AG08396 (cell line): ENCODE results near the gene PRR23C.
"Not testable (repeated sequence)": the region's sequence is repeated elsewhere in the genome, so short reads cannot be mapped to it uniquely, and the experiment has no call there.

Source experiments
- DNase-seq: peaks from one replicate; pipeline ENCODE4 v3.0.0; 2012; ENCODE audit warnings: low spot score, mixed read lengths

The PRR23C gene

DNA sequence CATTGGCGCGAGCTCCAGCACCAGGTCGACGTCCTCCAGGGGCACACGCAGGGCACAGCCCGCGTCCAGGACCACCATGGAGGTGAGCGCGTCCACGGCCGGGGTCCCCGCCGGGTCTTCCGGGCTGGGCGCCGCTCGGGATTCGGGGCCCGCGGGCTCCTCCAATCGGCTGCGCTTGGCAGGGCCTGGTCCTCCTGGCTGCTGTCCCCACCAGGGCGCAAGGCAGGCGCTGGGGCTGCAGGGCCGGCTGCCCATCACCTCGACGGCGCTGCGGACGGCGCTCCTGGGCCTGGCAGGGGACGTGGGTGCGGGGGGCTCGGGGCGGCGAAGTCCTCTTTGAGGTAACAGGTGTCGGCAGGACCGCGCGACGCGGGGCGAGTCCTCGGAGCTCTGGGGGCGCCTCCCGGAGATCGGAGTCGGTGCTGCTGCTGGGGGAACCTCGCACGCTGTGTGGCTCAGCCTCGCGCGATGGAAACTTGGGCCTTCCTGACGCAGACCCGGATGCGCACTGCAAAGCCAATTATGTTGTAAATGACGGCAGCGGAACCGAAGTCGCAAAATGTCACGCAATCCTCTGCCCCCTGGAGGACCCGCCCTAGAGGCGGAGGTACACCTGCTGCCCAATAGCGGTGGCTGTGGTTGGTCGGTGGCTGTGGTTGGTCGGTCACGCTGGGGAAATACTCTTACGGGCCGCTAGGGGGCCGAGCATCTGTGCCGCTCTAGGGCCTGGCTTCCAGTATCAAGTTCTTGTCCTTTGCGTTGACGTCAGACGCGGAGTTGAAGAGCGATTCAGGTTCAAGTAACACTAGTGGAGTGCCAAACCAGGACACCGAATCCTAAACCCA is at the start of gene PRR23C:
TSS of gene PRR23C (minus strand) at position 527 of the 845 bp plus-strand sequence. CDS start at position 255, 272 bp downstream.
- no peak for DNase-seq

DNA sequence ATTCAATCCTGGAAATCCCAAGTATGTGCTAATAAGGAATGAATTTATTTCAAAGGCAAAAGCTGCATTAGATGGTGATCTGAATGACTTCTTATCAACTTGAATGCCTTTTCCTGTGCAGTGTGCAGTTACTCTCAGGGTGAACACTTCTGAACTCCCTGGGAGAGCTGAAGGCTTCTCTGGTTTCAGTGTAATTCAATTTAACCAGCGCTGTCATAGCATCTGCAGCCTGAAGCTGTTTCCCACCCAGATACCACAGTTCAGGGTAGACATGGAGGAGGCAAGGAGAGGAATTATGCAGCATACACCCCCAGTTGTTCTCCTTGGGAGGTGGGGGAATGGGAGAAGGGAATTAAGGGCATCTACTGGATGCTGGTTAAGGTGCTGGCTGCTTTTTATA is 49.1 kb upstream of the PRR23C start:
- no peak for DNase-seq

DNA sequence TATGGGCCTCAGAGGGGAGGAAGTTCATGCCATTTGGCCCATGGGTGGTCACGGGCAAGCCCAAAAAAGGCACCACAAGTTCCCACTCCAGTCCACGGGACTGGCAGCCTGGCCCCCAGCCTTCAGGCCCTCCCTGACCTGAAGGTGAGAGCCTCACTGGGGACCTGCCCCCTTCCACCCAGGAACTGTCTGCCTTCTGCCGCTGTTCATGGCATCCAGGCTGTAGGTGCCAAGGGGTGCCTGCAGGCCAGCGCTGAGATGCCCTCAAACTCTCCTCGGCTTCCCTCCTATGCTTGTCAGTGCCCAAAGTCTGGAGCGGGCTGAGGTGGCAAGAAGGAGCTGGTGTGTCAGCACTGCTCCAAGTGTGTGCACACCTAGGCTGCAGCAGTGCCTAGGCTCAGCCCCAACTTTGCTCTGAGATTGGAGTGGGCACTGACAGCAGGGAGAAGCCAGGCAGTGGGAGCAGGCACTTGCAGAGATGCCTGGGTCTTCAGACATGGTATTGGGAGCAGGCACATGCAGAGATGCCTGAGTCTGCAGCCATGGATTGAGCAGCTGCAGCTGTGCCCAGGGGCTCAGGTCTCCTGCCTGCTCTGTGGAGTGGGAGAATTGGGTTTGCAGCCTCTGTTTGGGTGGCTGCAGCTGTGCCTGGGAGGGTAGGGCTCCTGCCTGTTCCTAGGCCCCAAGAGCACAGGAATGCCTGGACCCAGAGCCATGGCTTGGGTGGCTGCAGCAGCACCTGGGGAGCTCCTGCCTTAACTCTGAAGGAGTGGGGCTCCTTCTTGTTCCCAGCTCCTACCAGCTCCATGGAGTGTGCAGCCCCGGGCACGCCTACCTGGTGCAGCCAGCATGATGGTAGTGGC is 44.0 kb upstream of the PRR23C start:
- DNase-seq: no peak

DNA sequence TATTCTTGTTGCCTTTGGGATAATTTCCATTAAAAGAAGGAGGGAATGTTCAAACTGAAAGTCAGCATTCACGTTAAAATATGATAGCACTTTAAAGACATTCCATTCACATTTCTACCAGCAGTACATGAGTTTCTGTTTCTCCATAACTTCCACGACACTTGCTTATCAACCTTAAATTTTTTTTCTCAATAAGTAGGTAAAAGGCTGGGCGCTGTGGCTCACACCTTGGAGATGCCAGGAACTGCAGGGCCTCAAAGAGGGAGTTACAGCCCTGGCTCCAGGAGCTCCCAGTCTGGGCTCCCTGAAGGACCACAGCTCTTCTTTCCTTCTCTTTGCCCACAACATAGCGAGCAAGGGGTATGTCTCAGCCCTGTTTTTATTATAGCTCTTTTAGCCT is 42.9 kb upstream of the PRR23C start:
- no peak for DNase-seq

DNA sequence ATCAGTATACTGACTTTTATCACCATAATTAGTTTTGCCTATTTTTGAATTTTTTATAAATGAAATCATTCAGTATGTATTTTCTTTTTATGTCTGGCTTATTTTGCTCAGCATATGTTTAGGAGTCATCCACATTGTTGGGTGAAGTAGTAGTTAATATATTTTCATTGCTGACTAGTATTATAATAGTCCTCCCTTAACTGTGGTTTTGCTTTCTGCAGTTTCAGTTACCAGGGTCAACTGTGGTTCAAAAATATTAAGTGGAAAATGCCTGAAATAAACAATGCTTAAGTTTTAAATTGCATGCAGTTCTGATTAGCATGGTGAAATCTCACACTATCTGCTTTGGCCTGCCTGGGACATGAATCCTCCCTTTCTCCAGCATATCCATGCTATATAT is 39.5 kb upstream of the PRR23C start:
- no peak for DNase-seq

DNA sequence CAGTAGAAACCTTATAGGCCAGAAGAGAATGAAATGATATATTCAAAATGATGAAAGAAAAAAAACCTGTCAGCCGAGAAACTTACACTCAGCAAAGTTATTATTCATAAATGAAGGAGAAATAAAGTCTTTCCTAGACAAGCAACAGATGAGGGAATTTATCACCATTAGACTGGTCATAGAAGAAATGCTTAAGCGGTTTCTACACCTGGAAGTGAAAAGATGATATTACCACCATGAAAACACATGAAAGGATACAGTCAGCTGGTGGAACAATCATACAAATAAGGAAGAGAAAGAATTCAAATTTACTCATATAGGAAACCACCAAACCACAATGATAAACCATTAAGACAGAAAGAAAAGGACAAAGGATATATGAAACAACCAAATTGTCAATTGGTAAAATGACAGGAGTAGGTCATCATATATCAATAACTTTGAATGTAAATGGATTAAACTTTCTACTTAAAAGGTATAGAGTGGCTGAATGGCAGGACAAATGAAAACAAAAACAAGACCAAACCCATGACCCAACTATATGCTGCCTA is 29.9 kb upstream of the PRR23C start:
- no peak for DNase-seq

DNA sequence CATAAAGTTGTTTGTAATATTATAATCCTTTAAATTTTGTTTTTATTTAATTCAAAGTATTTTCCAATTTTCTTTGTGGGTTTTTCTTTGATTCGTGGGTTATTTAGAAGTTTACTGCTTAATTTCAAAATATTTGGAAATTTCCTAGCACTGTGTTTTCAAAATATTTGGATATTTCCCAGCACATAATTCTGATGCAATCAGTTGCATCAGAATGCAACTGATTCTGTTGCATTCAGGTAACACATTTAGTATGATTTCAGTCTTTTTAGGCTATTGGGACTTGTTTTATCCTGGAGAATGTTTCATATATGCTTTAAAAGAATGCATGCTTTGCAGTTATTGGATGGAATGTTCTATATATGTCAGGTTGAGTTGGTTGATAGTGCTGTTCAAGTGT is 18.2 kb upstream of the PRR23C start:
- no peak for DNase-seq

DNA sequence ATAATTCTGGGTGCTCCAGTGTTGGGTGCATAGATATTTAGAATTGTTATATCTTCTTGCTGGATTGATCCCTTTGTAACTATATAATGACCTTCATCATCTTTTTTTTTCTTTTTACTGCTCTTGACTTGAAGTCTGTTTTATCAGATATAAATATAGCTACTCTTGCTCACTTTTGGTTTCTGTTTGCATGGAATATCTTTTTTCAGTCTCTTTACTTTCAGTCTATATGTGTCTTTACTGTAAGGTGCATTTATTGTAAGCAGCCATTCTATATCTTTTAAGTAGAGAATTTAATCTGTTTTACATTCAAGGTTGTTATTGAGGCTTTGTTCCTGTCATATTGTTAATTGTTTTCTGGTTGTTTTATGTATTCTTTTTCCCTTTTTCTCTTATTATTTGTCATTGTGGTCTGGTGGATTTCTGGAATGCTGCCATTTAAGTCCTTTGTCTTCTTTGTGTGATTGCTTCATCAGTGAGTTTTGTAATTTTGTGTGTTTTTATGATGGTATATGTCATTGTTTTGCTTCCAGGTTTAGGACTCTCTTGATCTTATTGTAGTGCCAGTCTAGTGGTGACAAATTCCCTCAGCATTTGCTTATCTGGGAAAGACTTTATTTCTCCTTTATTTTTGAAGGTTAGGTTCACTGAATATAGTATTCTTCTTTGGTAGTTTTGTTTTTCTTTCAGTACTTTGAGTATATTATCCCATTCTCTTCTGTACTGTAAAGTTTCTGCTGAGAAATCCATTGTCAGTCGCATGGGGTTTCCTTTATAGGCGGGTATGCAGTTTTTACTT is 8.3 kb upstream of the PRR23C start:
- DNase-seq: no peak

DNA sequence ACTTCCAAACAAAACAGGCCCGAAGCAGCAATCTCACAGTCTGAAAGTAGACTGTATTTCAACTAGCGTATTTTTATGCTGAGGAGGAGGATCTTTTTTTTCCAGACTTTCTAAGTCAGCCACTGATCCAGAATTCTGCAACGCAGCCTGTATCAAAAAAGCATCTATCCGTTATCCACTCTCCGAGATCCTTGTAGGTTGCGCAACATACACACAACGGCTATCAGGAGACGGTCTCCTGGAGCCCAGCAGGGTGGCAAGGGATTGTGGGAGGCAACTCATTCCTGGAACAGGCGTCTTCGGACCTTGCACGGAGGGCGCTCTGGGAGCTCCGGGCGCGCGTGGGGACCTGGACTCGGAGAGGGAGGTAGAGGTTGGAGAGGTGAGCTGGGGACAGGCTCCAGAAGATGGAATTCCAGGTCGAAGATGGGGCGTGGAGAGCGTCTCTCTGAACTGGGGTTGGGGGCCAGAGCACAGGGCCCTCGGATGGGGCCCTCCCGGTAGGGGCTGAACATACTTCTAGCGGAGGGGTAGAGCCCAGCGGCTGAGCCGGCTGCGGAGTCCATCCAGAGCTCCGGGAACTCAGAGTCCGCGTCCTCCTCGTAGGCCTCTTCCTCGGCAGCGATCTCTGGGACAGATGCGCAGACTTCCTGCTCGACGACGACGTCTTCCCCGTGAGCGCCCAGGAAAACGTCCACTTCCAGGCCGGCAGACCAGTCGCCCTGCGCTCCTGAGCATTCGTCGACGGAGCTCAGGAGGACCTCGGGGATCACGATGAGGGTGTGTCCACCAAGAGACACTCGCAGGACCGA is 932 bp downstream of the PRR23C start:
- no peak for DNase-seq

DNA sequence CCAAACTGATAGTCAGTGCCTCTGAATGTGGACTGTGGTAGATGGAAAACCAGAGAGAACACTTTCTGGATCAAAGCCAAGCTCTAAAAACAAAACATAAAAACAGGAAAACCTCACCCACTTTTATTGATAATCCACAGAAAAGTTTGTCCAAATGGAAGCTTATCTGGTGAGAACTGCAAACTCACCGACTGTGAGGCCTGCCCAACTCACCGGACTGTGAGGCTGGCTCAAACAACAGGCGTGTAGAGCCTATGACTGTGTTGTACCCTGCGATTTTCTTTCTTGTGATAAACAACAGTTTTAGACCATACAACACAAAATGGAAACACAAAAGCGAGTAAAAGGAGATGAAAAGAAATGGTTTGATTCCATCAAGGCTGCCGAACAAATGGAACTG is 7.2 kb downstream of the PRR23C start:
- DNase-seq: no peak

DNA sequence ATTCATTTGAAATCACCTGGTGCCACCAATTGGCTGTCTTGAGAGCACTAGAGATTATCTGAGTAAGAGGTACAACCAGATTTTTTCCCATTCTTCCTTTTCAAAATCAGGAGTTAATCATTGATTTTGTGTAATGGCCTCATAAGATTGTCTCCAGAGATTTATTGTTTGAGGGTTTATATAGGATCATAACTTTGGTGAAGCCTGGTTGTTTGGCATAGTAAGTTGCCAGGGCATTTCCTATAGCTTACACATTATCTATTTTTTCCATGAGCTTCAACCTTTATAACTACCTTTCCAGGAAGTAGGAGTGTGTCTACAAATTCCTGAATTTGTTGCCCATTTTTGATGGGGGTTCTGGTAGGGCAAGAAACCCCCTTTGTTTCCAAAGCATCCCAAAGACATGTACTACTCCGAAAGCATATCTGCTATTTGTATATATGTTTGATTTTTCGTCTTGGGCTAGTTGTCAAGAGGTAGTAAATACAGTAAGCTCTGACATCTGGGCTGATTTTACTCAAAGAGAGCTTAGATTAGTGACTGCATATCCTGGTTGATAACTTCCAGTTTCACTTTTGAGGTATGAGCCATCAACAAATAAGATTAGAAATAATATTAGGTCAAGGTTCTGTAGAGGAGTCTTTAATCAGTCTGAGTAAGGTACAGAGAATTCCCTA is 12.2 kb downstream of the PRR23C start:
- DNase-seq: no peak

DNA sequence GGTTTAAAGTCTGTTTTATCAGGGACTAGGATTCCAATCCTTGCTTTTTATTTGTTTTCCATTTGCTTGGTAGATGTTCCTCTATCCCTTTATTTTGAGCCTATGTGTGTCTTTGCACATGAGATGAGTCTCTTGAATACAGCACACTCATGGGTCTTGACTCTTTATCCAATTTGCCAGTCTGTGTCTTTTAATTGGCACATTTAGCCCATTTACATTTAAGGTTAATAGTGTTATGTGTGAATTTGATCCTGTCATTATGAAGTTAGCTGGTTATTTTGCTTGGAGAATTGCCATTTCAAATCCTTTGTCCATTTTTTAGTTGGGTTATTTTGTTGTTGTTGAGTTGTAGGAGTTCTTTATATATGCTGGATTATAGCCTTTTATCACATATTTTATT is 14.1 kb downstream of the PRR23C start:
- DNase-seq: not testable (repeated sequence)

DNA sequence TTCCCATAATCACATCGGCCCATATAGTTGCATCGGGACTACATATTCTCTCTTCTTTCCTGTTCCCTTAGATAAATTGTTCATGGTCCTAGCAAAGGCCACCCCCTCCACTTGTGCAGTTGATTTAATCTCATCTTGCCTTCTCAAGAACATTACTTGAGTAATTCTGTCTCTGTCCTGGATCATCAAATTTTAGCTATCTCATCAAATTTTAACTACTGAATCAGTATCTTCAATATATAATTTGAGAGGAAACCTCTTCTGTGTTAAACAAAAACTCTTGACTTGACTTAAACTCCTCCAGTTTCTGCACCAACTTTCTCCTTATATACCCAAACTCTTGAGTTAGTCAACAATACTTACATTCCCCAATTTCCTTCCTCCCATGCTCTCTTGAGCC is 19.7 kb downstream of the PRR23C start:
- DNase-seq: no peak

DNA sequence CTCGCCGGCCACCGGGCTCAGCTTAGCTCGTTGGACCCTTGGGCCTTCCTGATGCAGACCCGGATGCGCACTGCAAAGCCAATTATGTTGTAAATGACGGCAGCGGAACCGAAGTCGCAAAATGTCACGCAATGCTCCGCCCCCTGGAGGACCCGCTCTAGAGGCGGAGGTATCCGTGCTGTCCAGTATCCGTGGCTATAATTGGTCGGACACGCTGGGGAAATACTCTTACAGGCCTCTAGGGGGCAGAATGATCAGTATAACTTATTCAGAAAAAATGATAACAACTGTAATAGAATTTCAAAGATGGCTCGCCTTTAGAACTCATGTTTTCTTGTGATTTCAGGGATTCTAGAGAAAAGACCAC is 23.8 kb downstream of the PRR23C start, which contains the start of gene PRR23B:
TSS of gene PRR23B (minus strand) at position 59 of the 367 bp plus-strand sequence. CDS start 265 bp downstream, outside the sequence.
- DNase-seq: no peak

DNA sequence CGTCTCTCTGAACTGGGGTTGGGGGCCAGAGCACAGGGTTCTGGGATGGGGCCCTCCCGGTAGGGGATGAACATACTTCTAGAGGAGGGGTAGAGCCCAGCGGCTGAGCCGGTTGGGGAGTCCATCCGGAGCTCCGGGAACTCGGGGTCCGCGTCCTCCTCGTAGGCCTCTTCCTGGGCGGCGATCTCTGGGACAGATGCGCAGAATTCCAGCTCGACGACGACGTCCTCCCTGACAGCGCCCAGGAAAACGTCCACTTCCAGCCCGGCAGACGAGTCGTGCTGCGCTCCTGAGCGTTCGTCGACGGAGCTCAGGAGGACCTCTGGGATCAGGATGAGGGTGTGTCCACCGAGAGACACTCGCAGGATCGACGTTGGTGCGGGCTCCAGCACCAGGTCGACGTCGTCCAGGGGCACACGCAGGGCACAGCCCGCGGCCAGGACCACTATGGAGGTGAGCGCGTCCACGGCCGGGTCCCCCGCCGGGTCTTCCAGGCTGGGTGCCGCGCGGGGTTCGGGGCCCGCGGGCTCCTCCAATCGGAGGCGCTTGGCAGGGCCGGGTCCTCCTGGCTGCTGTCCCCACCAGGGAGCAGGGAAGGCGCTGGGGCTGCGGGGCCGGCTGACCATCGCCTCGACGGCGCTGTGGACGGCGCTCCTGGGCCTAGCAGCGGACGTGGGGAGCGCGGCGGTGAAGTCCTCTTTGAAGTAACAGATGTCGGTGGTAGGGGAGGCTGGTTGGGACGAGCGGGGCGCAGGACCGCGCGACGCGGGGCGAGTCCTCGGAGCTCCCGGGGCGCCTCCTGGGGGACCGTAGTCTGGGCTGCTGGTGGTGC is 24.4 kb downstream of the PRR23C start:
- no peak for DNase-seq

DNA sequence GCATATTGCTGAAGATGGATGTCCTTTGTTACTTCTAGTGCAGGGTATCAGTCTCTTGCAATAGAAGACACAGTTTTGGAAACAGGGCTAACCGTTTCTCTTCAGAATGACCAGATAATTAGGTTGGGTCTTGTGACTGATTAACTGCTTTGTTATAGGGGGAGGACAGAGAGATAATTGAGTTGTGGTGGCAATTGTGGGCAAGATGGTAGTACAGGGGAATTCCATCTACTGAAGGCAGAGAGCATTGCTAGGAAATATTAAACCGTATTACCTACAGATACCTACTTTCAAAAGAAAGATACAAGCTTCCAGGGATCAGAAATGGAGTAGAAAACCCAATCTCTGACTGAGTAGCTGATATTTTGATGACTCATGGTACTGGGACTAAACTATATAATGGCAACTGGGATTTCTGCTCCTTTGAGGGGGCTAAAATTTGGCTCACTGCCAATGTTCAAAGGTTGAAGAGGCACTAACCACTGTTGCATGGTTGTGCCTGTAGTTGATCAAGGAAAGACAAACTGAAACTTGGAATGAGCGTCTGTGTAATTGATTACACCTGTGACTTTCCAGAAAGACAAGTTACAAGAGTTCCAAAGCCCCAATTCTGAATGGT is 28.2 kb downstream of the PRR23C start:
- DNase-seq: no peak

DNA sequence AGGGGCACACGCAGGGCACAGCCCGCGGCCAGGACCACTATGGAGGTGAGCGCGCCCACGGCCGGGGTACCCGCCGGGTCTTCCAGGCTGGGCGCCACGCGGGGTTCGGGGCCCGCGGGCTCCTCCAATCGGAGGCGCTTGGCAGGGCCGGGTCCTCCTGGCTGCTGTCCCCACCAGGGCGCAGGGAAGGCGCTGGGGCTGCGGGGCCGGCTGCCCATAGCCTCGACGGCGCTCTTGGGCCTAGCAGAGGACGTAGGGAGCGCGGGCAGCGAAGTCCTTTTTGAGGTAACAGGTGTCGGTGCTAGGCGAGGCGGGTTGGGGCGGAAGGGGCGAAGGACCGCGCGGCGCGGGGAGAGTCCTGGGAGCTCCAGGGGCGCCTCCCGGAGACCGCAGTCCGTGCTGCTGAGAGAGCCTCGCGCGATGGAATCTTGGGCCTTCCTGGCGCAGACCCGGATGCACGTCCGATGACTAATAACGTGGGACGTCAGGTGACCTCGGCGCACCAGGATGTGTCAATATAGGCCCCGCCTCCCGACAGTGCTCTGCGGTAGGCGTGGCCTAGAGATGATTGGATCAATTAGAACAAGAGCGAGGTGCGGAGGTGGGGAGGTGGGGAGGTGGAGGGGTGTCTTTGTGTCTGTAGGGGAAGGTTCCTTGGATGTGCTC is 38.5 kb downstream of the PRR23C start, which contains the start of gene PRR23A:
TSS of gene PRR23A (minus strand) at position 218 of the 666 bp plus-strand sequence. CDS start at position 218, 0 bp downstream.
- no peak for DNase-seq

DNA sequence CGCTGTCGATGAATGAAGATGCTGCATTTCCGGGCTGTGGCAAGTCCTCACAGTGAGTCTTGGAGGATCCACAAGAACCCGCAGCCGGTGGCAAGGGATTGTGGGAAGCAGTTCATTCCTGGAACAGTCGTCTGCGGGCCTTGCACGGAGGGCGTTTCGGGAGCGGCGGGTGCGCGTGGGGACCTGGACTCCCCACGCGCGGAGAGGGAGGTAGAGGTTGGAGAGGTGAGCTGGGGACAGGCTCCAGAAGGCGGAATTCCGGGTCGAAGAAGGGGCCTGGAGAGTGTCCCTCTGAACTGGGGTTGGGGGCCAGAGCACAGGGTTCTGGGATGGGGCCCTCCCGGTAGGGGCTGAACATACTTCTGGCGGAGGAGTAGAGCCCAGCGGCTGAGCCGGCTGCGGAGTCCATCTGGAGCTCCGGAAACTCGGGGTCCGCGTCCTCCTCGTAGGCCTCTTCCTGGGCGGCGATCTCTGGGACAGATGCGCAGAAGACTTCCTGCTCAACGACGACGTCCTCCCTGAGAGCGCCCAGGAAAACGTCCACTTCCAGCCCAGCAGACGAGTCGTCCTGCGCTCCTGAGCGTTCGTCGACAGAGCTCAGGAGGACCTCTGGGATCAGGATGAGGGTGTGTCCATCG is 39.2 kb downstream of the PRR23C start:
- DNase-seq: no peak
